ENCODE measurements around the gene C13orf42. TPM values are rescaled to one million over a fixed set of nuclear protein-coding genes. Genes with fewer than 3 reads are reported as not detected.
"Not testable (repeated sequence)": the region's sequence is repeated elsewhere in the genome, so short reads cannot be mapped to it uniquely, and the experiment has no call there.

The C13orf42 gene
- total RNA-seq, 6 donors from 2014 or later, result not detected

DNA sequence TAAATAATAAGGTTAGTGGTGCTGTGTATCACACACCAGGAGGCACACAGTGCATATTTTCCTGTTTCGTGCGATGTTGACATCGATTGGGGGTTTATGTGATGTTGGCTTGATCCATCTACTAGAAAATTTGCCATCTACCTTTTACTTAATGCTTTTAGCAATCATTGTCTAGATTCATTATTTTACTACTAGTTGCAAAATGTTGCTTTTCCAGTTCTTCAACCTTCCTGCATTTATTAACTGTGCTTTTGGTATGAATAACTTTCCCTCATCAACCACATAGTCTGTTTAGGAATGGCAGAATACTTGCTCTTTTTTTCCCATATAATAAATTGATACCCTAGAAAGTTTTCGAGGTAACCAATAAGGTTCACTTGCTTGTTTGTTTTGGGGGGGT lies 17.5 kb downstream of the C13orf42 start:
- Histone ChIP-seq H3K4me3 (no peak overlapping the region), H3K27ac (no peak overlapping the region), H3K36me3 (no peaks in the 10 kb centered on the region), H3K27me3 (no peaks in the 10 kb centered on the region), H3K4me1 (no peaks in the 10 kb centered on the region), H3K9me3 (no peaks in the 10 kb centered on the region)
- WGBS, 2 donors, result 89 to 92% methylated on average over 4 of the region's 4 CpGs
- TF ChIP-seq, protein P1, sequence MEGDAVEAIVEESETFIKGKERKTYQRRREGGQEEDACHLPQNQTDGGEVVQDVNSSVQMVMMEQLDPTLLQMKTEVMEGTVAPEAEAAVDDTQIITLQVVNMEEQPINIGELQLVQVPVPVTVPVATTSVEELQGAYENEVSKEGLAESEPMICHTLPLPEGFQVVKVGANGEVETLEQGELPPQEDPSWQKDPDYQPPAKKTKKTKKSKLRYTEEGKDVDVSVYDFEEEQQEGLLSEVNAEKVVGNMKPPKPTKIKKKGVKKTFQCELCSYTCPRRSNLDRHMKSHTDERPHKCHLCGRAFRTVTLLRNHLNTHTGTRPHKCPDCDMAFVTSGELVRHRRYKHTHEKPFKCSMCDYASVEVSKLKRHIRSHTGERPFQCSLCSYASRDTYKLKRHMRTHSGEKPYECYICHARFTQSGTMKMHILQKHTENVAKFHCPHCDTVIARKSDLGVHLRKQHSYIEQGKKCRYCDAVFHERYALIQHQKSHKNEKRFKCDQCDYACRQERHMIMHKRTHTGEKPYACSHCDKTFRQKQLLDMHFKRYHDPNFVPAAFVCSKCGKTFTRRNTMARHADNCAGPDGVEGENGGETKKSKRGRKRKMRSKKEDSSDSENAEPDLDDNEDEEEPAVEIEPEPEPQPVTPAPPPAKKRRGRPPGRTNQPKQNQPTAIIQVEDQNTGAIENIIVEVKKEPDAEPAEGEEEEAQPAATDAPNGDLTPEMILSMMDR (IDR thresholded peaks at IDR 0.05), result no peak
- TF ChIP-seq EP300 (IDR thresholded peaks at IDR 0.05) (no peak), POLR2A (IDR thresholded peaks at IDR 0.05) (no peak), POLR2AphosphoS5 (IDR thresholded peaks at IDR 0.05) (no peak)
- no peak for ATAC-seq (ENCODE audit: low FRiP score in 2 of 2)
- no peak for DNase-seq

DNA sequence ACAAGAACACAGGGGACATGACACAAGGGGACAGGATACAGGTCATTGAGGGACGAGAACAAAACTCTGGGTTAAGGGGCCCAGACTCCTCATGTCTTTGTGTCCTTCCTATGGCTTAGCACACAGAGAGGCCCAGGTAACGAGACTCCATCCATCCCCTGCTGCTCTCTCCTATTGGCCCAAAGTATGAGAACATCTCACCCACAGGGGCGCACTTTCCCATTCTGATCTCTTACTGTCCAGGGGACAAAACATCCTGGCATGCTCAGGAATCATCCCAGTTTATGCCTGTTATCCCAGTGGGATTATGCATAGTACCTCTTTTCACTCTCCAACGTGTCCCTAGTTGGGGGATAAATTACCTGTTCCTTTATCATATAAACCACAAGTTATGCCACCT lies 19.2 kb downstream of the C13orf42 start:
- no peak for TF ChIP-seq EP300 (IDR thresholded peaks at IDR 0.05)
- TF ChIP-seq, protein P1 (IDR thresholded peaks at IDR 0.05), result no peak
- no peak for TF ChIP-seq POLR2A (IDR thresholded peaks at IDR 0.05)
- TF ChIP-seq POLR2AphosphoS5 (IDR thresholded peaks at IDR 0.05), result no peak
- no peak for ATAC-seq (ENCODE audit: low FRiP score in 2 of 2)
- 88 to 91% methylated on average over 4 of the region's 4 CpGs for WGBS, 2 donors
- H3K9me3 ChIP-seq, result no peaks in the 10 kb centered on the region
- no peaks in the 10 kb centered on the region for H3K27me3 ChIP-seq
- H3K36me3 ChIP-seq, result no peaks in the 10 kb centered on the region
- H3K27ac ChIP-seq, result no peak overlapping the region
- H3K4me3 ChIP-seq, result no peak overlapping the region
- no peaks in the 10 kb centered on the region for H3K4me1 ChIP-seq
- no peak for DNase-seq

DNA sequence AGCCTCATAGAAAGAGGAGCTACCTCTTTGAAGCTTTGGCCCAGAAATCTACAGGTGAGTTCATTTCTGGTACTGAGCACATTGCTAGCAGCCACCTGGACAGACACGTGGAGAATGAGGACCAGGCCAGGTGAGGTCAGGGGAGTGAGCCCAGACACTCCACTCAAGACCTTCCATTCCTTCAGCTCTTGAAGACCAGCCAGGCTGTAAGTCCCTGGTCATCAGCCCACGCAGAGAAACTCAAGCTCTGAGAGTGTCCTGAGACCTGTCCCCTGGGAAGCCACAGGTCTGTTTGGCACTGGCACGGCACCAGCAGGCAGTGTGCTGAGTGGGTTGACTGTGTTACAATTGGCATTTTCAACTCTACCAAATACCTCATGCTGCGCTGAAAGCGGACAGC lies 27.4 kb downstream of the C13orf42 start:
- ATAC-seq (ENCODE audit: low FRiP score in 2 of 2) (no peak), DNase-seq (no peak)
- no peak overlapping the region for H3K4me3 ChIP-seq
- no peaks in the 10 kb centered on the region for H3K9me3 ChIP-seq
- no peaks in the 10 kb centered on the region for H3K36me3 ChIP-seq
- H3K27ac ChIP-seq, result no peak overlapping the region
- WGBS, 2 donors, result 85 to 96% methylated on average over 4 to 5 of the region's 5 CpGs
- TF ChIP-seq POLR2AphosphoS5 (IDR thresholded peaks at IDR 0.05) (no peak), EP300 (IDR thresholded peaks at IDR 0.05) (no peak), POLR2A (IDR thresholded peaks at IDR 0.05) (no peak)
- TF ChIP-seq, protein P1 (IDR thresholded peaks at IDR 0.05), result no peak
- no peaks in the 10 kb centered on the region for H3K4me1 ChIP-seq
- H3K27me3 ChIP-seq, result no peaks in the 10 kb centered on the region

DNA sequence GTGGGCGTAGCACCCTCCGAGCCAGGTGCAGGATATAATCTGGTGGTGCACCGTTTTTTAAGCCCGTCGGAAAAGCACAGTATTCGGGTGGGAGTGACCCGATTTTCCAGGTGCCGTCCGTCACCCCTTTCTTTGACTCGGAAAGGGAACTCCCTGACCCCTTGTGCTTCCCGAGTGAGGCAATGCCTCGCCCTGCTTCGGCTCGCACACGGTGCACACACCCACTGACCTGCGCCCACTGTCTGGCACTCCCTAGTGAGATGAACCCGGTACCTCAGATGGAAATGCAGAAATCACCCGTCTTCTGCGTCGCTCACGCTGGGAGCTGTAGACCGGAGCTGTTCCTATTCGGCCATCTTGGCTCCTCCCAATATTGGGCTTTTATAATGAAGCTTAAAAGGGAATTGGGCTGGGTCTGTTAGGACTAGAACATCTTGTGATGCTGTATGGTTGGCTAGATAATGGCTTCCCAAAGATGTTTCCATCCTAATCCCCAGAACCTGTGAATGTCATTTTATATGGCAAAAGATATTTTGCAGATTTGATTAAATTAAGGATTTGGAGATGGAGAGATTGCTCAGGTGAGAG lies 30.5 kb downstream of the C13orf42 start:
- 81 to 100% methylated on average over 6 to 7 of the region's 23 CpGs for WGBS, 2 donors
- H3K36me3 ChIP-seq; H3K27ac ChIP-seq; DNase-seq; H3K27me3 ChIP-seq; ATAC-seq (ENCODE audit: low FRiP score in 2 of 2); H3K4me1 ChIP-seq; H3K9me3 ChIP-seq: not testable (repeated sequence)
- peak overlapping the region in 1 of 4 donors; percentile 22 for H3K4me3 ChIP-seq

DNA sequence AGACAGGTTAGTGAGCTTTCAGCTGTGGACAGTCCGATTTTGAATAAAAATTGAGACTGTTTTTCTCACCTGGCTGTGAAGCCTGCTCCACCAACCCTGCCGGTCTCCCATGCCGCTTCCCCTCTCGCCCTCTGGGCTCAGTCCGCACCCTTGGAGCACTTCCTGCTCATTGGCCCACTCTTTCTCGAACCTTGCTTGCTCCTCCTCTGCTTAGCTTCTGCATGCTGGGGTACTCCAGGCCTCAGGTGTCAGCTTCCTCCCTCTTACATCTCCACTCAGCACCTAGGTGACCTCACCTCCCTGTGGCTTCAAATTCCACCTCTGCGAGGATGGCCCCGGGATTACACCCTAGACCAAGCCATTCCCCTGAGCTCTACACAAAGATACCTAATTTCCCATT lies 39.6 kb downstream of the C13orf42 start:
- 78 to 81% methylated on average over 8 of the region's 8 CpGs for WGBS, 2 donors
- Histone ChIP-seq H3K4me1 (peaks cover 6 to 15% (median 9%) of the 10 kb centered on the region in 4 donors), H3K4me3 (no peak overlapping the region), H3K27ac (no peak overlapping the region), H3K9me3 (no peaks in the 10 kb centered on the region), H3K36me3 (no peaks in the 10 kb centered on the region), H3K27me3 (no peaks in the 10 kb centered on the region)
- TF ChIP-seq, protein P1 (IDR thresholded peaks at IDR 0.05), result no peak
- TF ChIP-seq POLR2A (IDR thresholded peaks at IDR 0.05), result no peak
- TF ChIP-seq EP300 (IDR thresholded peaks at IDR 0.05), result no peak
- no peak for TF ChIP-seq POLR2AphosphoS5 (IDR thresholded peaks at IDR 0.05)
- ATAC-seq (ENCODE audit: low FRiP score in 2 of 2) (peak; percentile 8 to 34), DNase-seq (no peak)
